ENCODE measurements around the gene UQCR11. TPM values are rescaled to one million over a fixed set of nuclear protein-coding genes. Genes with fewer than 3 reads are reported as not detected.

Gene UQCR11
- total and polyA plus RNA-seq, 2 donors (not counting 3 experiments of a cell fraction or from before 2014, with no cell fraction given) = 165 to 210 TPM

- no peaks in the 10 kb centered on the region for H4K20me1 ChIP-seq (replicated peaks; ENCODE audit: control insufficient read depth, extremely low read depth, insufficient read depth, low read length)
- FAIRE-seq = no peak
- intact Hi-C loops (cut with micrococcal nuclease) (no loop called here), dilution Hi-C loops (cut with MboI; ENCODE audit: extremely low pct_ligation_motif_present, low sequenced_read_pairs) (no loop called here)
- H3K36me3 ChIP-seq (ENCODE audit: control insufficient read depth in 2 of 2, extremely low read depth in 1 of 2, insufficient read depth in 2 of 2, low read length in 2 of 2) = peaks cover 2 to 11% of the 10 kb centered on the region in 2 experiments
- POLR2A ChIA-PET = interaction anchor here (0.7 kb wide), 1 partner anchor 319 kb away, joined by 3 read pairs; the partner anchor contains the start of gene CIRBP
- H3K4me3 ChIP-seq (replicated peaks in 1 of 3; ENCODE audit: insufficient read depth in 1 of 3, low read depth in 1 of 3, low read length in 3 of 3) = no peak overlapping the region
- no peaks in the 10 kb centered on the region for H3K9me1 ChIP-seq (replicated peaks; ENCODE audit: control insufficient read depth, extremely low read depth, insufficient read depth, low read length)
- CTCF ChIA-PET = interaction anchor here (0.7 to 4.0 kb wide), 4 partner anchors 9 to 321 kb away, joined by 3 to 26 read pairs (median 3); no protein-coding TSS in a partner anchor
- H3K79me2 ChIP-seq (ENCODE audit: control insufficient read depth, insufficient read depth, low read length) = peaks cover 62% of the 10 kb centered on the region
- H2AFZ ChIP-seq (ENCODE audit: low read depth, low read length) = no peak overlapping the region
- H3K9ac ChIP-seq (replicated peaks; ENCODE audit: extremely low read depth, insufficient read depth, low read length) = no peak overlapping the region
- no peaks in the 10 kb centered on the region for H3K9me3 ChIP-seq (replicated peaks; ENCODE audit: control insufficient read depth, insufficient read depth, low read length)
- no peak for TF ChIP-seq POLR2A (IDR thresholded peaks at IDR 0.05; ENCODE audit: low read depth, low read length)
- no peak for TF ChIP-seq CTCF (IDR thresholded peaks at IDR 0.05; ENCODE audit: extremely low read depth in 1 of 2, insufficient read depth in 1 of 2, low read depth in 1 of 2, low read length in 2 of 2)
- no peak overlapping the region for H3K27ac ChIP-seq (ENCODE audit: insufficient read depth, low read depth, low read length)
- BruUV-seq (replicated peaks) = no TSS peak
- DNase-seq (ENCODE audit: low read depth, low spot score) = no peak
- peaks cover 12% of the 10 kb centered on the region for H3K4me1 ChIP-seq (ENCODE audit: control insufficient read depth, extremely low read depth, insufficient read depth, low read length)
- H3K27me3 ChIP-seq (ENCODE audit: control insufficient read depth in 2 of 2, insufficient read depth in 2 of 2, low read length in 2 of 2) = no peaks in the 10 kb centered on the region
- H3K4me2 ChIP-seq (ENCODE audit: insufficient read depth, low read length) = no peak overlapping the region
Measured at GRCh38 chr19:1587872-1588271, 17.4 kb downstream of the UQCR11 start.

- H4K20me1 ChIP-seq (replicated peaks; ENCODE audit: control insufficient read depth, extremely low read depth, insufficient read depth, low read length) = no peaks in the 10 kb centered on the region
- H3K36me3 ChIP-seq (ENCODE audit: control insufficient read depth in 2 of 2, extremely low read depth in 1 of 2, insufficient read depth in 2 of 2, low read length in 2 of 2) = peaks cover 4 to 28% of the 10 kb centered on the region in 2 experiments
- H2AFZ ChIP-seq (ENCODE audit: low read depth, low read length) = no peak overlapping the region
- H3K9ac ChIP-seq (replicated peaks; ENCODE audit: extremely low read depth, insufficient read depth, low read length) = no peak overlapping the region
- no peak for TF ChIP-seq POLR2AphosphoS5 (IDR thresholded peaks at IDR 0.05; ENCODE audit: insufficient read depth, low read depth, low read length)
- TF ChIP-seq JUN (IDR thresholded peaks at IDR 0.05; ENCODE audit: borderline replicate concordance, insufficient read depth, insufficient read length, low read depth) = no peak
- no peak for TF ChIP-seq CTCF (IDR thresholded peaks at IDR 0.05; ENCODE audit: extremely low read depth in 1 of 2, insufficient read depth in 1 of 2, low read depth in 1 of 2, low read length in 2 of 2)
- no peak for TF ChIP-seq GATA2 (IDR thresholded peaks at IDR 0.05; ENCODE audit: insufficient read depth, insufficient read length, low read depth, low read length)
- no peak for TF ChIP-seq EZH2 (IDR thresholded peaks at IDR 0.05; ENCODE audit: borderline replicate concordance, low read depth, low read length, severe bottlenecking)
- no peak for TF ChIP-seq FOS (IDR thresholded peaks at IDR 0.05; ENCODE audit: borderline replicate concordance, insufficient read depth, low read length)
- TF ChIP-seq POLR2A (IDR thresholded peaks at IDR 0.05; ENCODE audit: low read depth, low read length) = no peak
- no peak for TF ChIP-seq MAX (IDR thresholded peaks at IDR 0.05; ENCODE audit: insufficient read depth, insufficient read length)
- TF ChIP-seq MYC (IDR thresholded peaks at IDR 0.05; ENCODE audit: low read depth, low read length) = no peak
- H3K9me3 ChIP-seq (replicated peaks; ENCODE audit: control insufficient read depth, insufficient read depth, low read length) = no peaks in the 10 kb centered on the region
- no TSS peak for BruUV-seq (replicated peaks)
- DNase-seq (ENCODE audit: low read depth, low spot score) = no peak
- no peak for FAIRE-seq
- H3K9me1 ChIP-seq (replicated peaks; ENCODE audit: control insufficient read depth, extremely low read depth, insufficient read depth, low read length) = no peaks in the 10 kb centered on the region
- peaks cover 42% of the 10 kb centered on the region for H3K79me2 ChIP-seq (ENCODE audit: control insufficient read depth, insufficient read depth, low read length)
- dilution Hi-C loops (cut with MboI; ENCODE audit: extremely low pct_ligation_motif_present, low sequenced_read_pairs) = no loop called here
- H3K4me1 ChIP-seq (ENCODE audit: control insufficient read depth, extremely low read depth, insufficient read depth, low read length) = peaks cover under 1% of the 10 kb centered on the region
- no peak overlapping the region for H3K4me3 ChIP-seq (replicated peaks in 1 of 3; ENCODE audit: insufficient read depth in 1 of 3, low read depth in 1 of 3, low read length in 3 of 3)
- intact Hi-C loops (cut with micrococcal nuclease) = no loop called here
- ChIA-PET CTCF (no interaction called here), POLR2A (no interaction called here)
- H3K27me3 ChIP-seq (ENCODE audit: control insufficient read depth in 2 of 2, insufficient read depth in 2 of 2, low read length in 2 of 2) = no peaks in the 10 kb centered on the region
- no peak overlapping the region for H3K27ac ChIP-seq (ENCODE audit: insufficient read depth, low read depth, low read length)
- no peak overlapping the region for H3K4me2 ChIP-seq (ENCODE audit: insufficient read depth, low read length)
Measured at GRCh38 chr19:1585243-1585580, 20.1 kb downstream of the UQCR11 start.
